Activated naive CD4-positive, alpha-beta T cell treated with anti-CD3 and anti-CD28 coated beads for 36 hours (primary cell): ENCODE data around the gene SLC17A4. TPM values are rescaled to one million over a fixed set of nuclear protein-coding genes. Genes with fewer than 3 reads are reported as not detected.

Experiments used
- total RNA-seq, 2 experiments: library from RNA; stranded (reverse); gene quantifications; one replicate each; pipeline ENCODE4 v1.2.3, GENCODE V29; 2021

SLC17A4 gene
- total RNA-seq, 2 experiments from 2014 or later, result not detected

Other genes with a start within 250 kb of the SLC17A4 start
- gene SCGN, start 102.5 kb upstream of the SLC17A4 start, total RNA-seq, result not detected
- not detected for gene SLC17A1, start 77.3 kb downstream of the SLC17A4 start, total RNA-seq
- gene SLC17A3, start 119.5 kb downstream of the SLC17A4 start, total RNA-seq, result not detected
- gene SLC17A2, start 175.9 kb downstream of the SLC17A4 start, total RNA-seq, result under 1 TPM; 0.07 to 0.14 TPM
- gene TRIM38, start 208.1 kb downstream of the SLC17A4 start, total RNA-seq, result 10 to 100 TPM; 19.1 to 19.7 TPM